Ectodermal cell (in vitro differentiated cells): ENCODE measurements around the gene APC2.
"Not testable (repeated sequence)": the region's sequence is repeated elsewhere in the genome, so short reads cannot be mapped to it uniquely, and the experiment has no call there.

Experiments
- H3K27ac ChIP-seq: 2 replicates; pipeline ENCODE4 v1.7.0; 2013; ENCODE audit warnings: mild to moderate bottlenecking, low read depth, low read length; ENCODE audit not compliant: insufficient read depth, poor library complexity, severe bottlenecking
- H3K27me3 ChIP-seq: 2 replicates; pipeline ENCODE4 v1.7.0; 2013; ENCODE audit warnings: mild to moderate bottlenecking, low read length; ENCODE audit not compliant: insufficient read depth, control insufficient read depth, poor library complexity, severe bottlenecking
- H3K36me3 ChIP-seq: one replicate; pipeline ENCODE4 v1.7.0; 2013; ENCODE audit warnings: low read length; ENCODE audit not compliant: control insufficient read depth, insufficient read depth
- H3K4me1 ChIP-seq: one replicate; pipeline ENCODE4 v1.7.0; 2013; ENCODE audit warnings: low read length; ENCODE audit not compliant: control insufficient read depth, insufficient read depth
- H3K4me3 ChIP-seq: 2 replicates; pipeline ENCODE4 v1.7.0; 2013; ENCODE audit warnings: low read depth, low read length, control low read depth; ENCODE audit not compliant: insufficient read depth
- H3K9me3 ChIP-seq: 2 replicates; pipeline ENCODE4 v1.7.0; 2013; ENCODE audit warnings: mild to moderate bottlenecking, low read length, moderate library complexity; ENCODE audit not compliant: control insufficient read depth
- WGBS, 2 experiments: methylation state at CpG; one replicate each; pipeline ENCODE4 v1.1.7; 2013; ENCODE audit warnings: missing lambda C conversion rate in 2 of 2; 5-methylcytosine and 5-hydroxymethylcytosine counted together

The APC2 gene

DNA sequence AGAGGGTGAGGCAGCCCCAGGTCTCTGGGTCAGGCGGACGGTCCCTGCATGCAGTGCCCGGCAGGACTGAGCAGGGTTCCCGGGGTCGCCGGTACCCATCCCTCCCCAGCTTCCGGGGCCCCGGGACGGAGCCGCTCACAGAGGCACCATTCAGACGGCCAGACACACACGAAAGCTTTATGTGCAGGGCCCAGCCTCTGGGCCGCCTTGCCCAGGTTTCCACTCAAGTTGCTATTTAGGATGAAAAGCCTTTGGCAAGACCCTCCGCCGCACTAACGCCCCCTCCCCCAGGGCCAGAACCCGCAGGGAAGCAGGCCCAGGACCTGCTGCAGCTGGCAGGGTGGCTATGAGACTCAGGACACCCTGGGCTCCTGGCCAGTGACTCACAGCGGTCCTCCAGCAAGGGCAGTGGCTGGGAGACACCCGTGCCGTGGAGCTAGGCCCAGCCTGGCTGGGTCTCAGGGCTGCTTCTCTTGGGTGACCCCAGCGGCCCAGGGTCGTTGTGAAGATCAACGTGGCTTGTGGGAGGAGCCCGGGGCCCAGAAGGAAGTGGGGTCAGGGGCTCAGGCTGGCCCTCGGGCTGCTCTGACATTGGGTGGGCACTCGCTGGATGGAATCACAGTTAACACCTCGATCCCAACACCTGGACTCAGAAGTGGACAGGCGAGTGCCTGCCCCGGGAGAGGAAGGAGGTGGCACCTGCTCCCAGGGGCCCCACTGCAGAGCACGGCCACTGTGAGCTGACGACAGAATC, 24.3 kb downstream of the APC2 start:
- H3K4me3 ChIP-seq: no peak overlapping the region
- no peak overlapping the region for H3K27ac ChIP-seq
- H3K36me3 ChIP-seq: no peaks in the 10 kb centered on the region
- H3K9me3 ChIP-seq: no peaks in the 10 kb centered on the region
- WGBS, 2 experiments: 87 to 88% methylated on average over 31 of the region's 31 CpGs
- peaks cover 13% of the 10 kb centered on the region for H3K4me1 ChIP-seq
- peaks cover 49% of the 10 kb centered on the region for H3K27me3 ChIP-seq

DNA sequence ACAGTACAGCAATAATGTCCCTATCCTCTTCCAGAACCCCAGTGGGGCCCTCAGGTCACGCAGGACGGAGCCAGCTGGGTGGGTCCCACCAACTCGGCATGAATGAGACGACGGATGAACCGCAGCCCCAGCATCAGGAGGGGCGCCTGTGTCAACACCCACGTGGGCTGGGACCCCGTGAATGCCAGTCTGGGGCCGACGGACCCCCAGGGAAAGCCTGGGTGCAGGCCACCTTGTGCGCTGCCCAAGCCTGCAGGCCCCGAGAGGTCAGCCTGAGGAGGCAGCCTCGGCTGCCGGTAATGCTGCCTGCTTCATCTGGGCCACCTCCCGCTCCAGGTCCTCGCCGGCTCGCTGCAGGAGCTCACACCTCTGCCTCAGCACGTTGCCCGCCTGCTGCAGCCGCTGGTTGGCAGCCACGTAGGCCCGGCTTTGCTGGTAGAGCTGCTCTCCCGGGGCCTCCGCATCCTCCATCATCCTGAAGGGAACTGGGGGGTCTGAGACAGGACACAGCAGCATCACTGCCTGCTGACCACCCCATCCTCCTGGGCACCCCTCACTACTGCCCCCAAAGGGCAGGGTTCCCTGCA, 24.9 kb downstream of the APC2 start:
- no peaks in the 10 kb centered on the region for H3K9me3 ChIP-seq
- peaks cover 42% of the 10 kb centered on the region for H3K27me3 ChIP-seq
- 94% methylated on average over 26 of the region's 26 CpGs for WGBS, 2 experiments
- no peaks in the 10 kb centered on the region for H3K36me3 ChIP-seq
- no peak overlapping the region for H3K4me3 ChIP-seq
- no peak overlapping the region for H3K27ac ChIP-seq
- peaks cover 12% of the 10 kb centered on the region for H3K4me1 ChIP-seq

DNA sequence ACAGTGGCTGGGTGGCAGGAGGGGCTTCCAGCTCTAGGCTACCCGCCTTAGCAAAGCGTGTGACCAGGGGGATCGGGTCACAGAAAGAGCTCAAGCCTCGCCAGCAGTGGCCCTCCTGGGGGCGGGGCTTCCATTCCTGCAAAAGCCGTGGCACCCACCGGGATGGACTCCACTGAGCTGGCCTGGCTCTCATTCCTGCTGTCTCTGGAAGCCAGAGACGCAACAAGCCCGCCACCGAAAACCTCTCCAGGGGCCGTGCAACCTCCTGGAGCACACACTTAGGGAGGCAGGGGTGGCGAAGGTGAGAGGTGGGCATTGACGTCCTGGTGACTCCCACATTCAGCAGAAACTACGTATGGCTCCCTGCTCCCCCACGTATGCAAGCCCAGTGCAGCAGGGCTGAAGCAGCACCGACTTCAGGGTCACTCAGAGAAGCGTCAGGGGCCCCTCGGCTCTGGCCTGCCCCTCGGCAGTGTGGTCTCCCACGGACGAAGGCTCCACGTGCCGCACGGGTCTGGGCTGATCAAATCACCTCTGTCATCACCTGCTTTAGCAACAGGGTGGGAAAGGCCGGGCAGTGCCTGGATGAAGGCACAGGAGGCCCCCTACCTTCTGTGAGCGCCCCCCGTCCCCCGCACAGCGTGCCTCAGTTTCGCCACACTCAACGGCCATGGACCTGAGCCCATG, 26.0 kb downstream of the APC2 start:
- no peak overlapping the region for H3K4me3 ChIP-seq
- H3K27me3 ChIP-seq: peaks cover 32% of the 10 kb centered on the region
- peaks cover 7% of the 10 kb centered on the region for H3K4me1 ChIP-seq
- no peak overlapping the region for H3K27ac ChIP-seq
- H3K9me3 ChIP-seq: no peaks in the 10 kb centered on the region
- WGBS, 2 experiments: 93 to 95% methylated on average over 31 of the region's 31 CpGs
- H3K36me3 ChIP-seq: no peaks in the 10 kb centered on the region

DNA sequence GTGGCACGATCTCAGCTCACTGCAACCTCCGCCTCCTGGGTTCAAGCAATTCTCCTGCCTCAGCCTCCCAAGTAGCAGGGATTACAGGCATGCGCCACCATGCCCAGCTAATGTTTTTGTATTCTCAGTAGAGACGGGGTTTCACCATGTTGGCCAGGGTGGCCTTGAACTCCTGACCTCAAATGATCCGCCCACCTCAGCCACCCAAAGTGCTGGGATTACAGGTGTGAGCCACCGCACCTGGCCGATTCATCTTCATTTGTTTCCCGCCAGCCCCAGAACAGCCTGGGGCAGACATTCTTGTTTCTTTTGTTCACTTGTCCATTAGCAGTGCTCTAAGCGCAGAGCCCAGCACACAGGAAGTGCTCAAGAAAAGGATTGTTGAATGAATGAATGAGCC, 27.1 kb downstream of the APC2 start:
- not testable (repeated sequence) for H3K9me3 ChIP-seq, H3K4me1 ChIP-seq, H3K27ac ChIP-seq, H3K36me3 ChIP-seq, H3K4me3 ChIP-seq
- 95 to 97% methylated on average over 9 of the region's 9 CpGs for WGBS, 2 experiments
- peaks cover 20% of the 10 kb centered on the region for H3K27me3 ChIP-seq

DNA sequence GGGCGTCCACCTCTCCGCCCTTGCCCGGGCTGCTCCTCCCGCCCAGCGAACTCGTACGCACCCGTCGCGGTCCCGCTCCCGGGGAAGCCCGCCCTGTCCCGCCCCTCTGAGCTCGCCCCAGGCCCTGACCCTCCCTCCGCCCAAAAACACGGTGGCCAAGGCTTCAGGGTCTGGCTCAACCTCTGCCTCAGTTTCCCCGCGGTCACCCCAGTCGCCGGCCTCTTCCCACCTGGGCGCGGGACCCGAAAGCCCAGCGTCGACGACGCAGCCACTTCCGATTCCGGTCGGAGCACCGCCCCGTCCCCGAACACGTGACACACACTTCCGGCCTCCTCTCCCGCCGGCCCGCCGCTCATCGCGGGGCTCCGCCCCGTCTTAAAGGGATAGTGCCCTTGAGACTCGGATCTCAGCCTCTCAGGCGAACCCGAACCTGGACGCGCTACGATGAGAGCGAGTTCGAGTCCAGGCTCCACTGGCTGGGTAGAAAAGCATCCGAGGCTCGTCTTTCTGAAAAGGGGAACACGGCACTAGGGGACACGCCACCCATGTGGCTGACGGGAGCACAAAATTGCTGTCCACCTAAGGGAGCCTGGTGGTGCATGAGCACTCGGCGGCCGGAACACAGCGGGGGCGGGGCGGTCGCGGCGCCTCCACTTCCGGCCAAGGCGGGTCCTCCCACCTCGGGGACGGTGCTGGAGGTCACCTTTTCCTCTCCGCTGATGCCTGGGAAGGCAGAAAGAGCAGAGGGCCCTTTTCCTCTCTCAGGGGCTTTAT, 29.2 kb downstream of the APC2 start, which contains the start of gene C19orf25:
C19orf25 (minus strand) TSS at position 282 of the 774 bp plus-strand sequence. CDS start 312 bp downstream, outside the sequence.
- Histone ChIP-seq H3K4me3 (peak within 1 kb of the TSS; percentile 50), H3K27ac (no peak within 1 kb of the TSS), H3K9me3 (no peaks in the 10 kb centered on the region), H3K4me1 (peaks cover 4% of the 10 kb centered on the region), H3K36me3 (no peaks in the 10 kb centered on the region), H3K27me3 (no peaks in the 10 kb centered on the region)
- 1% methylated on average over 71 of the region's 71 CpGs for WGBS, 2 experiments

DNA sequence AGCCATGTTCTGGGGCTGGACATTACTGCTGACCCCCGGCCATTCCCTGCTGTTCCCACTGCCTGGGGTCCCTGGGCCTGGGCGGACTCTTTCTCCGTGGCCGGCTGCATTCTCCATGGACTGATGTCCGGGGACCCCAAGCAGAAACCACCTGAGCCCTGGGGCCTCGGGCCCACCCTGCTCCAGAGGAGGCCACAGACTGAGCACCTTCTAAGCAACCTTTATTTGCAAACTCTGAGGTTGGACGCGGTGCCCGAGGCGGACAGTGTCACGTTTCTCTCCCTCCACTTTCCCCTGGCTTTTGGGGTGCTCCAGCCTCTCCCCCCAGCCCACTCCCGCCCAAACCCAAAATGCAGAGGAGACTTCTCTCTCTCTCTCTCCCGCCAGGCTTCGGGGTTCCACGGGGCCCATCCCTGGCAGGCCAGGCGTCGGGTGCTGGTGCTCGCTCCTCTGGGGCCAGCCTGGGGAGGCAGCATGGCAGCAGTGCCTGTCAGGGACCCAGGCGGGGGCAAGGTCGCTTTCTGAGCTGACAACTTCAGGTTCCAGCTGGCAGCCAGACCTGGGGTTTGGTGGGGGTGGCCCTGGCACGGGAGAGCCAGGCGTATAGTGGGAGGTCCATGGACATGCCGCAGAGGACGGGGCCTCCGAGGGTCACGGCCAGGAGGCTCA, 31.4 kb downstream of the APC2 start:
- Histone ChIP-seq H3K36me3 (no peaks in the 10 kb centered on the region), H3K27ac (no peak overlapping the region), H3K4me3 (no peak overlapping the region), H3K4me1 (peaks cover 4% of the 10 kb centered on the region), H3K9me3 (no peaks in the 10 kb centered on the region), H3K27me3 (no peaks in the 10 kb centered on the region)
- WGBS, 2 experiments: 89 to 90% methylated on average over 26 of the region's 26 CpGs

DNA sequence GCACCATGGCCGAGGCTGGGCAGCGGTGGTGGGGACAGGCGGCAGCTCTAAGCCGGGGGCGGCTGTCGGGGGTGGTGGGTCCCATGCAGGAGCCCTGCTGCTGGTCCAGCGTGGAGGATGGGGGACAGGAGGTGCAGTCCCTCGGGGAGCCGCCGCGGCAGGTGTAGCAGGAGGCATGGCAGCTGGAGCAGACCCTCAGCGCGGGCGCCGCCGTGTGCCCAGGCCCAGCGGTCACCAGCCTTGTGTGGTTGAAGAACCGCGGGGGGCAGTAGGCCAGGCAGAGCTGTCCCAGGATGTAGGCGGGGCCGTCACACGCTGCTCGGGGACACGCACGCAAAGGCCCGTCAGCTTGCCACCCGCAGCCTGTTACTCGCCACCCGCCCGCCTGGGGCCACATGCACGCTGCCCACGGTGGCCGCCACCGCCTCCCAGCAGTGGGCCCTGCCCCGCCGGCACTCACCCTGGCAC, 32.0 kb downstream of the APC2 start:
- Histone ChIP-seq H3K27me3 (no peaks in the 10 kb centered on the region), H3K4me3 (no peak overlapping the region), H3K27ac (no peak overlapping the region), H3K9me3 (no peaks in the 10 kb centered on the region), H3K36me3 (no peaks in the 10 kb centered on the region), H3K4me1 (peaks cover 4% of the 10 kb centered on the region)
- 93 to 94% methylated on average over 36 of the region's 36 CpGs for WGBS, 2 experiments

DNA sequence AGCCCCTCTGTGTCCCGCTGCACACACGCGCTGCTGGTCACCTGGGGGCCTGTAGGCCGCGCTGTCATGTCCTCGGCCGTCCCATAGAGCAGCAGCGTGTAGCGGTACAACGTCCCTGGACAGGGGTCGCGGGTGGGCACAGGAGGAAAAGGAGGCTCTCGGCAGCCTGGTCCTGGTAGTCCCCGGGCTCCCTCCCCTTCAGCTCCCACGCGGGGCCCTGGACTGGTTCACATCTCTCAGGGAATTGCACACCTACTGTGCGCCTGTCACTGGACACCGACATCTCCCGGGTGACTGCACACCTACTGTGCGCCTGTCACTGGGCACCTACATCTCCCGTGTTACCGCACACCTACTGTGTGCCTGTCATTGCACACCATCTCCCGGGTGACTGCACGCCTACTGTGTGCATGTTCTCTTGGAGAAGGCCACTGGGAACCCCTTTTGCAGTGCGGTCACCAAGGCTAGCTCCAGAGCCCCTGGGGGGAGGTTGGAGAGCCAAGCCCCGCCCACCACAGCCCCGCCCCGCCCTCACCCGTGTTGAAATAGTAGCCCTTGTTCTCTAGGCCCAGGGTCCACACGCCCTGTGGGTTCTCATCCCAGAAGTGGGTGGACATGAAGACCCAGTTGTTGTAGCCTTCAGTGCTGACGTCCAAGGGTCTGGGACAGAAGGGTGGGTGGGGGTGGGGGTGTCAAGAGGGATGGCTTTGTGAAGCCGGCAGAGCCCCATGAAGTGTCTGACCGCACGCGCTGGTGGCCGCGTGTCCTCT, 32.6 kb downstream of the APC2 start:
- Histone ChIP-seq H3K4me3 (no peak overlapping the region), H3K27ac (no peak overlapping the region), H3K36me3 (no peaks in the 10 kb centered on the region), H3K27me3 (no peaks in the 10 kb centered on the region), H3K9me3 (no peaks in the 10 kb centered on the region), H3K4me1 (peaks cover 4% of the 10 kb centered on the region)
- 91% methylated on average over 37 of the region's 37 CpGs for WGBS, 2 experiments
